ENCODE results near the gene NRF1.

Gene NRF1

GRCh38 chr7:129778770-129779601 lies 167.5 kb downstream of the NRF1 start:
- H3K4me3 Mint-ChIP-seq: peak overlapping the region; percentile 20 to 72
- peaks cover 22% of the 10 kb centered on the region in 2 donors for H3K4me1 Mint-ChIP-seq (ENCODE audit: low read depth in 2 of 2)
- no peaks in the 10 kb centered on the region for H3K9me3 Mint-ChIP-seq
- DNase-seq (no peak), ATAC-seq (replicated peaks) (no peak)
- peaks cover 45 to 67% of the 10 kb centered on the region in 2 donors for H3K27me3 Mint-ChIP-seq
- peaks cover 4% of the 10 kb centered on the region for H3K36me3 Mint-ChIP-seq (ENCODE audit: insufficient read depth)
- H3K27ac Mint-ChIP-seq: no peak overlapping the region

GRCh38 chr7:129779602-129780256 lies 168.2 kb downstream of the NRF1 start:
- Mint-ChIP-seq H3K4me3 (peak overlapping the region; percentile 45 to 88), H3K4me1 (ENCODE audit: low read depth in 2 of 2) (peaks cover 22 to 23% of the 10 kb centered on the region in 2 donors), H3K9me3 (no peaks in the 10 kb centered on the region), H3K27ac (no peak overlapping the region), H3K36me3 (ENCODE audit: insufficient read depth) (peaks cover 5% of the 10 kb centered on the region), H3K27me3 (peaks cover 47 to 70% of the 10 kb centered on the region in 2 donors)
- peak; percentile 38 for ATAC-seq (replicated peaks)
- no peak for DNase-seq

- peak; percentile 75 for ATAC-seq (replicated peaks)
- Mint-ChIP-seq H3K27me3 (peaks cover 51 to 74% of the 10 kb centered on the region in 2 donors), H3K27ac (no peak overlapping the region), H3K36me3 (ENCODE audit: insufficient read depth) (peaks cover 5% of the 10 kb centered on the region), H3K9me3 (no peaks in the 10 kb centered on the region), H3K4me3 (peak overlapping the region; percentile 80 to 88), H3K4me1 (ENCODE audit: low read depth in 2 of 2) (peaks cover 22 to 30% of the 10 kb centered on the region in 2 donors)
- peak in 2 of 3 experiments; percentile 40 to 49 for DNase-seq
These were observed 168.9 kb downstream of the NRF1 start for GRCh38 chr7:129780257-129780973.

- Mint-ChIP-seq H3K27me3 (peaks cover 57 to 74% of the 10 kb centered on the region in 2 donors), H3K36me3 (ENCODE audit: insufficient read depth) (peaks cover 5% of the 10 kb centered on the region), H3K4me3 (peak overlapping the region; percentile 80 to 88), H3K4me1 (ENCODE audit: low read depth in 2 of 2) (peaks cover 30 to 38% of the 10 kb centered on the region in 2 donors), H3K9me3 (no peaks in the 10 kb centered on the region), H3K27ac (peak overlapping the region in 1 of 2 donors; percentile 16)
- DNase-seq (no peak), ATAC-seq (replicated peaks) (no peak)
These were observed 169.7 kb downstream of the NRF1 start for GRCh38 chr7:129780974-129781927.

- Mint-ChIP-seq H3K4me1 (ENCODE audit: low read depth in 2 of 2) (peaks cover 32 to 38% of the 10 kb centered on the region in 2 donors), H3K9me3 (no peaks in the 10 kb centered on the region), H3K27me3 (peaks cover 64 to 78% of the 10 kb centered on the region in 2 donors), H3K36me3 (ENCODE audit: insufficient read depth) (peaks cover 5% of the 10 kb centered on the region), H3K4me3 (peak overlapping the region; percentile 80 to 88), H3K27ac (peak overlapping the region in 1 of 2 donors; percentile 58)
- ATAC-seq (replicated peaks) (no peak), DNase-seq (no peak)
These were observed 170.7 kb downstream of the NRF1 start for GRCh38 chr7:129781928-129782817.

GRCh38 chr7:129782818-129783583 lies 171.5 kb downstream of the NRF1 start:
- H3K36me3 Mint-ChIP-seq (ENCODE audit: insufficient read depth): peaks cover 5% of the 10 kb centered on the region

GRCh38 chr7:129783584-129783919 lies 172.0 kb downstream of the NRF1 start:
- Mint-ChIP-seq H3K4me3 (peak overlapping the region; percentile 80 to 88), H3K36me3 (ENCODE audit: insufficient read depth) (peaks cover 5% of the 10 kb centered on the region), H3K27ac (no peak overlapping the region), H3K27me3 (peaks cover 58 to 77% of the 10 kb centered on the region in 2 donors), H3K9me3 (no peaks in the 10 kb centered on the region), H3K4me1 (ENCODE audit: low read depth in 2 of 2) (peaks cover 28 to 38% of the 10 kb centered on the region in 2 donors)
- ATAC-seq (replicated peaks): no peak
- no peak for DNase-seq

More at GRCh38 chr7:129782818-129783583, 171.5 kb downstream of the NRF1 start:
- Mint-ChIP-seq H3K4me3 (peak overlapping the region; percentile 80 to 88), H3K4me1 (ENCODE audit: low read depth in 2 of 2) (peaks cover 32 to 38% of the 10 kb centered on the region in 2 donors), H3K27me3 (peaks cover 63 to 78% of the 10 kb centered on the region in 2 donors), H3K27ac (peak overlapping the region in 1 of 2 donors; percentile 58), H3K9me3 (no peaks in the 10 kb centered on the region)
- ATAC-seq (replicated peaks): no peak
- no peak for DNase-seq

GRCh38 chr7:129784437-129784782 lies 172.9 kb downstream of the NRF1 start:
- Mint-ChIP-seq H3K27me3 (peaks cover 65 to 81% of the 10 kb centered on the region in 2 donors), H3K36me3 (ENCODE audit: insufficient read depth) (peaks cover 5% of the 10 kb centered on the region), H3K4me1 (ENCODE audit: low read depth in 2 of 2) (peaks cover 28 to 38% of the 10 kb centered on the region in 2 donors), H3K9me3 (no peaks in the 10 kb centered on the region), H3K4me3 (peak overlapping the region in 1 of 2 donors; percentile 62), H3K27ac (no peak overlapping the region)
- no peak for ATAC-seq (replicated peaks)
- no peak for DNase-seq

- peak overlapping the region; percentile 62 to 72 for H3K4me3 Mint-ChIP-seq
- DNase-seq (no peak), ATAC-seq (replicated peaks) (no peak)
- H3K27ac Mint-ChIP-seq: no peak overlapping the region
- peaks cover 28 to 38% of the 10 kb centered on the region in 2 donors for H3K4me1 Mint-ChIP-seq (ENCODE audit: low read depth in 2 of 2)
- H3K36me3 Mint-ChIP-seq (ENCODE audit: insufficient read depth): peaks cover 5% of the 10 kb centered on the region
- peaks cover 72 to 87% of the 10 kb centered on the region in 2 donors for H3K27me3 Mint-ChIP-seq
- H3K9me3 Mint-ChIP-seq: no peaks in the 10 kb centered on the region
These were observed 173.5 kb downstream of the NRF1 start for GRCh38 chr7:129784783-129785684.

GRCh38 chr7:129785685-129786514 lies 174.4 kb downstream of the NRF1 start:
- H3K4me3 Mint-ChIP-seq: peak overlapping the region; percentile 62 to 72
- DNase-seq: no peak
- no peaks in the 10 kb centered on the region for H3K9me3 Mint-ChIP-seq
- peaks cover 28 to 37% of the 10 kb centered on the region in 2 donors for H3K4me1 Mint-ChIP-seq (ENCODE audit: low read depth in 2 of 2)
- peak; percentile 51 for ATAC-seq (replicated peaks)
- H3K27ac Mint-ChIP-seq: no peak overlapping the region
- peaks cover 5% of the 10 kb centered on the region for H3K36me3 Mint-ChIP-seq (ENCODE audit: insufficient read depth)
- H3K27me3 Mint-ChIP-seq: peaks cover 75 to 90% of the 10 kb centered on the region in 2 donors
